Keratinocyte (primary cell): ENCODE data around the gene MID1. TPM values are rescaled to one million over a fixed set of nuclear protein-coding genes. Genes with fewer than 3 reads are reported as not detected.

Source experiments
- DNase-seq: peaks from one replicate; pipeline ENCODE4 v3.0.0-alpha.2; 2011; ENCODE audit warnings: low read depth, missing footprints, low spot score
- FAIRE-seq: peaks from 2 replicates; lab custom pipeline; 2011; peaks lifted over from hg19 to GRCh38; lab: Jason Lieb, UNC
- H2AFZ ChIP-seq: 2 replicates; pipeline ENCODE4 v1.6.0; 2012; ENCODE audit warnings: low read length, control low read depth, inconsistent platforms; ENCODE audit not compliant: control insufficient read depth
- H3K27ac ChIP-seq: 2 replicates; pipeline ENCODE4 v1.5.1; 2011; ENCODE audit warnings: low read length; ENCODE audit not compliant: control insufficient read depth, insufficient read depth
- H3K27me3 ChIP-seq: 3 replicates; pipeline ENCODE4 v1.6.0; 2011; ENCODE audit warnings: low read length; ENCODE audit not compliant: control insufficient read depth, insufficient read depth; ENCODE audit errors: extremely low read depth
- H3K36me3 ChIP-seq, 2 experiments: 2 replicates in 1 of 2; 3 replicates in 1 of 2; pipeline ENCODE4 v1.5.1; 2011; ENCODE audit warnings: low read length in 2 of 2, mild to moderate bottlenecking in 1 of 2; ENCODE audit not compliant: control insufficient read depth in 2 of 2, insufficient read depth in 2 of 2; ENCODE audit errors: extremely low read depth in 1 of 2
- H3K4me1 ChIP-seq: 3 replicates; pipeline ENCODE4 v1.5.1; 2011; ENCODE audit warnings: low read length; ENCODE audit not compliant: control insufficient read depth, insufficient read depth; ENCODE audit errors: extremely low read depth
- H3K4me2 ChIP-seq: 3 replicates; pipeline ENCODE4 v1.6.0; 2011; ENCODE audit warnings: low read depth, low read length; ENCODE audit not compliant: control insufficient read depth, insufficient read depth; ENCODE audit errors: extremely low read depth
- H3K4me3 ChIP-seq, 3 experiments: fragments of 200-600 bp in 1 of 3; sonication (generic) in 1 of 3; 2 replicates in 2 of 3; 3 replicates in 1 of 3; pipeline ENCODE4 v1.5.1; 2011 to 2016; ENCODE audit warnings: low read length in 3 of 3, mild to moderate bottlenecking in 3 of 3, control low read depth in 2 of 3, inconsistent platforms in 1 of 3, low read depth in 1 of 3, mixed read lengths in 1 of 3, mixed run types in 1 of 3, moderate library complexity in 1 of 3; ENCODE audit not compliant: control insufficient read depth in 2 of 3, insufficient read depth in 2 of 3; ENCODE audit errors: extremely low read depth in 1 of 3
- H3K79me2 ChIP-seq: 2 replicates; pipeline ENCODE4 v1.6.0; 2012; ENCODE audit warnings: low read length; ENCODE audit not compliant: control insufficient read depth, insufficient read depth
- H3K9ac ChIP-seq: 3 replicates; pipeline ENCODE4 v1.6.0; 2011; ENCODE audit warnings: low read length; ENCODE audit not compliant: control insufficient read depth, insufficient read depth; ENCODE audit errors: extremely low read depth
- H3K9me1 ChIP-seq: 3 replicates; pipeline ENCODE4 v1.6.0; 2011; ENCODE audit warnings: low read length; ENCODE audit not compliant: control insufficient read depth, insufficient read depth; ENCODE audit errors: extremely low read depth
- H3K9me3 ChIP-seq: 2 replicates; pipeline ENCODE4 v1.5.1; 2012; ENCODE audit warnings: low read depth, low read length; ENCODE audit not compliant: control insufficient read depth
- H4K20me1 ChIP-seq: 3 replicates; pipeline ENCODE4 v1.6.0; 2011; ENCODE audit warnings: low read length; ENCODE audit not compliant: control insufficient read depth, insufficient read depth; ENCODE audit errors: extremely low read depth
- EZH2 ChIP-seq: IDR thresholded peaks from one replicate; pipeline ENCODE4 v1.6.1; 2012; ENCODE audit warnings: inconsistent platforms, mild to moderate bottlenecking, low read length, moderate library complexity
- dilution Hi-C: fragments of 300-500 bp; cut with MboI; formaldehyde crosslinking; loops from one replicate; pipeline ENCODE4 v1.7.0; 2020; ENCODE audit warnings: low sequenced_read_pairs; ENCODE audit not compliant: extremely low pct_ligation_motif_present
- polyA plus RNA-seq, 5 experiments: library from polyadenylated mRNA; depleted of rRNA in 3 of 5; stranded (reverse) in 3 of 5; stranded (forward) in 1 of 5; unstranded in 1 of 5; fragments of >200 nt; gene quantifications; 1 replicate in 1 of 5; 2 replicates in 3 of 5; 3 replicates in 1 of 5; pipeline versions ENCODE4 v1.2.1 to v1.2.3, GENCODE V29; 2011 to 2012; ENCODE audit warnings: missing spikeins in 2 of 5, low read depth in 1 of 5, low replicate concordance in 1 of 5
- TF ChIP-seq, protein P1 (sequence below), 3 experiments: IDR thresholded peaks in 1 of 3; conservative IDR thresholded peaks in 1 of 3; optimal IDR thresholded peaks in 1 of 3; 2 replicates in 2 of 3; 3 replicates in 1 of 3; pipeline versions ENCODE3 to v1.5.1; 2011; ENCODE audit warnings: low read length in 3 of 3, mild to moderate bottlenecking in 3 of 3, moderate library complexity in 2 of 3, control low read depth in 1 of 3, inconsistent platforms in 1 of 3; ENCODE audit not compliant: insufficient read depth in 2 of 3; ENCODE audit errors: extremely low read depth in 1 of 3

MID1 gene
- polyA plus RNA-seq, 1 donor (not counting 4 experiments of a cell fraction or from before 2014, with no cell fraction given): 9.2 TPM

DNA sequence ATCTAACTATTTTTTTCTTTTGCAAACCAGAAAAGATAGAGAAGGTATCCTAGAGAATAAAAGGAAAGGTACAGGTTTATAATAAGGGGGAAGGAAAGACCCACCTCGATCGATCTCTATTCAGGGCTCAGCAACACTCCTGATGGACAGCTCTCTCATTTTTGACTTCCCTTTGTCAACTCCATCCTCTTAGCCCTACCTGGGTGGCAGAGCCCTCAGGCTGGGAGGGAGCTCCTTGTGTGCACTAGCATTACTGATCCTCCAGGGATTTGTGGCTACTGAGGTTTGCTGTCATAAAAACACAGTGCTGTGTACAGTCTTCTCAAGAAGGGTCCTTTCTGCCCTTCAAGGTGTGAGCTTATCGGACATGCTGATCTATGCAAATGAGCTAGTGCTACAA lies 111.0 kb downstream of the MID1 start:
- Histone ChIP-seq H3K9me1 (no peaks in the 10 kb centered on the region), H4K20me1 (no peaks in the 10 kb centered on the region), H3K4me3 (no peak overlapping the region), H3K4me2 (no peak overlapping the region), H3K9ac (no peak overlapping the region), H3K4me1 (no peaks in the 10 kb centered on the region), H2AFZ (no peak overlapping the region), H3K79me2 (no peaks in the 10 kb centered on the region), H3K27ac (no peak overlapping the region), H3K27me3 (no peaks in the 10 kb centered on the region), H3K36me3 (no peaks in the 10 kb centered on the region), H3K9me3 (no peaks in the 10 kb centered on the region)
- DNase-seq: no peak
- dilution Hi-C loops: no loop called here
- FAIRE-seq: no peak
- TF ChIP-seq EZH2: no peak
- TF ChIP-seq, protein P1, sequence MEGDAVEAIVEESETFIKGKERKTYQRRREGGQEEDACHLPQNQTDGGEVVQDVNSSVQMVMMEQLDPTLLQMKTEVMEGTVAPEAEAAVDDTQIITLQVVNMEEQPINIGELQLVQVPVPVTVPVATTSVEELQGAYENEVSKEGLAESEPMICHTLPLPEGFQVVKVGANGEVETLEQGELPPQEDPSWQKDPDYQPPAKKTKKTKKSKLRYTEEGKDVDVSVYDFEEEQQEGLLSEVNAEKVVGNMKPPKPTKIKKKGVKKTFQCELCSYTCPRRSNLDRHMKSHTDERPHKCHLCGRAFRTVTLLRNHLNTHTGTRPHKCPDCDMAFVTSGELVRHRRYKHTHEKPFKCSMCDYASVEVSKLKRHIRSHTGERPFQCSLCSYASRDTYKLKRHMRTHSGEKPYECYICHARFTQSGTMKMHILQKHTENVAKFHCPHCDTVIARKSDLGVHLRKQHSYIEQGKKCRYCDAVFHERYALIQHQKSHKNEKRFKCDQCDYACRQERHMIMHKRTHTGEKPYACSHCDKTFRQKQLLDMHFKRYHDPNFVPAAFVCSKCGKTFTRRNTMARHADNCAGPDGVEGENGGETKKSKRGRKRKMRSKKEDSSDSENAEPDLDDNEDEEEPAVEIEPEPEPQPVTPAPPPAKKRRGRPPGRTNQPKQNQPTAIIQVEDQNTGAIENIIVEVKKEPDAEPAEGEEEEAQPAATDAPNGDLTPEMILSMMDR (optimal IDR thresholded peaks at IDR 0.05 in 1 of 3, IDR thresholded peaks at IDR 0.05 in 1 of 3, conservative IDR thresholded peaks at IDR 0.05 in 1 of 3; ENCODE audit: extremely low read depth in 1 of 3, insufficient read depth in 2 of 3, low read length in 3 of 3): no peak

- dilution Hi-C loops: no loop called here
- TF ChIP-seq, protein P1 (optimal IDR thresholded peaks at IDR 0.05 in 1 of 3, IDR thresholded peaks at IDR 0.05 in 1 of 3, conservative IDR thresholded peaks at IDR 0.05 in 1 of 3; ENCODE audit: extremely low read depth in 1 of 3, insufficient read depth in 2 of 3, low read length in 3 of 3): no peak
- no peak for TF ChIP-seq EZH2
- Histone ChIP-seq H3K27ac (no peak overlapping the region), H2AFZ (no peak overlapping the region), H3K4me1 (no peaks in the 10 kb centered on the region), H4K20me1 (no peaks in the 10 kb centered on the region), H3K27me3 (no peaks in the 10 kb centered on the region), H3K36me3 (no peaks in the 10 kb centered on the region), H3K4me3 (no peak overlapping the region), H3K79me2 (no peaks in the 10 kb centered on the region), H3K4me2 (no peak overlapping the region), H3K9me3 (no peaks in the 10 kb centered on the region), H3K9ac (no peak overlapping the region), H3K9me1 (no peaks in the 10 kb centered on the region)
- no peak for FAIRE-seq
- no peak for DNase-seq
Observed at GRCh38 chrX:10508891-10509290, 111.5 kb downstream of the MID1 start.
